HL-60 (cell line): Measurements from ENCODE around the gene HNF1B.

Source experiments
- CTCF ChIP-seq: IDR thresholded peaks from one replicate; pipeline ENCODE4 v1.5.1; 2011; ENCODE audit warnings: low read length, control low read depth, inconsistent platforms; ENCODE audit not compliant: insufficient read depth
- POLR2AphosphoS5 ChIP-seq: IDR thresholded peaks from 2 replicates; pipeline ENCODE4 v1.6.1; 2012; ENCODE audit warnings: low read depth

- TF ChIP-seq CTCF = no peak
- TF ChIP-seq POLR2AphosphoS5 = no peak
Observed at GRCh38 chr17:37706446-37706845, 38.4 kb downstream of the HNF1B start.
